Right lobe of liver (tissue), 4 donors: ENCODE measurements around the gene AAR2.

ENCODE experiments used
- POLR2A ChIP-seq: fragments of 450-650 bp; IDR thresholded peaks from one replicate; pipeline ENCODE4 v1.6.1; 2017; ENCODE audit warnings: antibody characterized with exemption, mild to moderate bottlenecking
- TF ChIP-seq, protein P1 (sequence below), 4 donors: fragments of 200-600 bp in 3 of 4; fragments of 450-650 bp in 1 of 4; IDR thresholded peaks; one replicate each; pipeline versions ENCODE4 v1.5.1 to v1.8.0; 2016 to 2022; ENCODE audit warnings: antibody characterized with exemption in 4 of 4, mild to moderate bottlenecking in 2 of 4
- donor health status: DM: no; HTN: no; CAD: no.
- donor health status: DM: no; HTN: no; CAD: no.
- donor health status: DM: no; HTN: yes; CAD: no.

DNA sequence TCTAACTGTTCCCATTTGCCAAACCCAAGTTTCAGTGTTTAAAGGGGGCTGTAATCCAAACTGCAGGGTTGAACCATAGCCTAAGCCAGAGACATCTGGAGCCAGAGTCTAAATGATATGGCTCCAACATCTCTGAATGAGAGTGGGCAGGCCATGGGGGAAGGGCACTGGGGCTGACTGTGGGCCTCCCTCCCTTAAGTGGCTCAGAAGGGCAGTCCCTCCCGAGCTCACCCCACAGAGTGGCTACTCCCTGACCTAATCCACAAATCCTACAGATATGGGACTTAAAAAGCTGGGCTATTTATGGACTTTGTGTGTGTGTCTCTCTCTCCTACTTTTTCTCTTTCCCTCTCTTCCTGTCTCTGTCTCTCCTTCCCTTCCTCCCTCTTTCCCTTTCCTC lies 35.8 kb upstream of the AAR2 start:
- TF ChIP-seq, protein P1, sequence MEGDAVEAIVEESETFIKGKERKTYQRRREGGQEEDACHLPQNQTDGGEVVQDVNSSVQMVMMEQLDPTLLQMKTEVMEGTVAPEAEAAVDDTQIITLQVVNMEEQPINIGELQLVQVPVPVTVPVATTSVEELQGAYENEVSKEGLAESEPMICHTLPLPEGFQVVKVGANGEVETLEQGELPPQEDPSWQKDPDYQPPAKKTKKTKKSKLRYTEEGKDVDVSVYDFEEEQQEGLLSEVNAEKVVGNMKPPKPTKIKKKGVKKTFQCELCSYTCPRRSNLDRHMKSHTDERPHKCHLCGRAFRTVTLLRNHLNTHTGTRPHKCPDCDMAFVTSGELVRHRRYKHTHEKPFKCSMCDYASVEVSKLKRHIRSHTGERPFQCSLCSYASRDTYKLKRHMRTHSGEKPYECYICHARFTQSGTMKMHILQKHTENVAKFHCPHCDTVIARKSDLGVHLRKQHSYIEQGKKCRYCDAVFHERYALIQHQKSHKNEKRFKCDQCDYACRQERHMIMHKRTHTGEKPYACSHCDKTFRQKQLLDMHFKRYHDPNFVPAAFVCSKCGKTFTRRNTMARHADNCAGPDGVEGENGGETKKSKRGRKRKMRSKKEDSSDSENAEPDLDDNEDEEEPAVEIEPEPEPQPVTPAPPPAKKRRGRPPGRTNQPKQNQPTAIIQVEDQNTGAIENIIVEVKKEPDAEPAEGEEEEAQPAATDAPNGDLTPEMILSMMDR (IDR thresholded peaks at IDR 0.05): no peak
- TF ChIP-seq POLR2A: no peak
